HG02973 (cell line): ENCODE data around the gene FAAP24.
"Not testable (repeated sequence)": the region's sequence is repeated elsewhere in the genome, so short reads cannot be mapped to it uniquely, and the experiment has no call there.

Experiments
- ATAC-seq: cut with Tn5 transposase; IDR thresholded peaks from one replicate; pipeline ENCODE4 v1.9.1; 2021; ENCODE audit warnings: moderate library complexity; ENCODE audit not compliant: unreplicated experiment

The FAAP24 gene

GRCh38 chr19:32971715-32972540 lies at the start of gene FAAP24, which contains the start of gene CEP89:
Gene FAAP24, plus strand, starts transcription at chr19:32972242. Its CDS starts 955 bp downstream, at chr19:32973197.
Gene CEP89, minus strand, starts transcription at chr19:32971958. Its CDS starts 84 bp downstream, at chr19:32971874.
- peak; percentile 95 for ATAC-seq

DNA sequence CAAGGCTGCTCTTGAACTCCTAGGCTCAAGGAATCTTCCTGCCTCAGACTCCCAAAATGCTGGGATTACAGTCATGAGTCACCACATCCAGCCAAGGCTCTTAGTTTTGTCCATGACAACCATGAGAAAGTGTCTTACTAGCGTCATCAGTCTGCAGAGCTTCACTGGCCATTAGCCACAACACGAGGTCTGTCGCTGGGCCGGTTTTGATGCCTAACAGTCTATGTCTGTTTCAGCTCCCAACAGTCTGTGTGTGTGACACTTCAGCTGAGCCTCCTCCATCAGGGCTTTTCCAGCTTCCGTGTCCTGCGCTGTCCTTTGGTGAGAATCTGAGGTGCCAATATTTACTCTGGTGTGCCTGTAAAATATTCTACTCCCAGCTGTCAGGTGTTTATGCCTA lies 47.8 kb upstream of the FAAP24 start:
- ATAC-seq = no peak

GRCh38 chr19:32928806-32929205 lies 43.2 kb upstream of the FAAP24 start:
- ATAC-seq = no peak

- ATAC-seq = no peak
Measured at GRCh38 chr19:32930567-32930966, 41.5 kb upstream of the FAAP24 start.

- no peak for ATAC-seq
Measured at GRCh38 chr19:32933571-32933970, 38.5 kb upstream of the FAAP24 start.

DNA sequence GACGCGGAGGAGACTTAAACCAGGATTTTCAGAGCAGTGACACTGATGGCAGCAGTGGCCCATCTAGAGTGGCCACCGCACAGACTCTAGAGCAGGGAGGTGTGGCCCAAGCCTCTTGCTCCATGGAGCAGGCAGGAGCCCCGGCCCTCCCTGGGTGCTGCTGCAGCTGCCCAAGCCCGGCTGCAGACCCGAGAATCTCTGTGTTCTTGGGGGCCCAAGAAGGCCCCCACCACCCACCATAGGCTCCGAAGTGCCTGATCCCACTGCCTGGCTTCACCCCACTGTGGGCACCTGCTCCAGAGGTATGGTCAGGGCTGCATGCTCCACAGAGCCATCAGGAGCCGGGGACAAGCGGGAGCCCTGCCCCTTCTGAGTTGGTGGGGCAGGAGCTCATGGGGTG lies 36.4 kb upstream of the FAAP24 start:
- ATAC-seq = no peak

DNA sequence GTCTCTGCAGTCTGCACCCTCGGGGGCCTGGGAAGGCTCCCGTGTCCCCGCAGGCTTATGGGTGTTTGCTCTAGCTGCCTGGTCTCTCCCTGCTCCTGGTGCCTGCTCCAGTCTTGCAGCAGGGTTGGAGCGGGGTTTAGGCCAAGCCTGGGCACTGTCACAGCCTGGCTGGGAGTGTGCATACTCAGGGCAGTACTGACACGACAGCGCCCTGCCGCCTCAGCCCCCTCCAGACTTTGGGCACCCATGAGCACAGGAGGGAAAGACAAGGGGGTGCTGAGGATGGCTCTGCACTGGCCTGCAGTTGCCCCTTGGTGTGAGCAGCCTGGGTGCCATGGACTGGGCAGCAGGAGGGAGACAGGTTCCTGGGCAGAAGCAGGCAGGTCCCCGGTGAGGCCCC lies 36.0 kb upstream of the FAAP24 start:
- no peak for ATAC-seq

DNA sequence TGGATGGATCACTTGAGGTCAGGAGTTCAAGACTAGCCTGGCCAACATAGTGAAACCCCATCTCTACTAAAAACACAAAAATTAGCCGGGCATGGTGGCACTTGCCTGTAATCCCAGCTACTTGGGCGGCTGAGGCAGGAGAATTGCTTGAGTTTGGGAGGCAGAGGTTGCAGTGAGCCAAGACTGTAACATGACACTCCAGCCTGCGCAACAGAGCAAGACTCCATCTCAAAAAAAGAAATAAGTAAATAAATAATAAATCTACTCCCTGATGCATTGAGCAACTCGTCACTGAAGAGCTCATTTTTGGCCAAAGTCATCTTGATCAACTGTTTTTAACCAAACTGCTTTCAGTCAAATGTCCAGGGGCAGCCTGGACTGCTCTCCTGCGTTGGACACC lies 30.8 kb upstream of the FAAP24 start:
- not testable (repeated sequence) for ATAC-seq

GRCh38 chr19:32945260-32945659 lies 26.8 kb upstream of the FAAP24 start:
- ATAC-seq = no peak

GRCh38 chr19:32966750-32967149 lies 5.3 kb upstream of the FAAP24 start:
- no peak for ATAC-seq

GRCh38 chr19:32969549-32969948 lies 2.5 kb upstream of the FAAP24 start:
- no peak for ATAC-seq

- ATAC-seq = no peak
Measured at GRCh38 chr19:32971012-32971595, 938 bp upstream of the FAAP24 start.

DNA sequence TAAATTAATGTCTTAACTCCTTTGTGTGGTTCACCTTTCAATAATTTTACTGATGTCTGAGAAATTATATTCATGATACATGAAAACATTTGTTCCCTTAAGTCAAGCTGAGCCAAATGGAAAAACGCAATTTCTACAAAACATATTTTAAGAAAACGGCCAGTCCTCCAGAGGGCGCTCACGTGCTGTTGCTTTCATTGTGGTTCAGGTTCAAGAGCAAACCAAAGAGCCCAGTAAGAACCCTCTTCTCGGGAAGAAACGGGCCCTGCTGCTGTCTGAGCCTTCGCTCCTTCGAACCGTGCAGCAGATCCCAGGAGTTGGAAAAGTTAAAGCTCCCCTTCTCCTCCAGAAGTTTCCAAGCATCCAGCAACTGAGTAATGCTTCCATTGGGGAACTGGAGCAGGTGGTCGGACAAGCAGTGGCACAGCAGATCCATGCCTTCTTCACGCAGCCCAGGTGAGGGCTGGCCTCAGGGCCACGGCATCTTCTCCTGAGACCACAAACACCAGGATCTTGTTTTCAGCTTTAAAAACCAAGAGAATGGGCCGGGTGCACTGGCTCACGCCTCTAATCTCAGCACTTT lies 4.3 kb downstream of the FAAP24 start:
- no peak for ATAC-seq

DNA sequence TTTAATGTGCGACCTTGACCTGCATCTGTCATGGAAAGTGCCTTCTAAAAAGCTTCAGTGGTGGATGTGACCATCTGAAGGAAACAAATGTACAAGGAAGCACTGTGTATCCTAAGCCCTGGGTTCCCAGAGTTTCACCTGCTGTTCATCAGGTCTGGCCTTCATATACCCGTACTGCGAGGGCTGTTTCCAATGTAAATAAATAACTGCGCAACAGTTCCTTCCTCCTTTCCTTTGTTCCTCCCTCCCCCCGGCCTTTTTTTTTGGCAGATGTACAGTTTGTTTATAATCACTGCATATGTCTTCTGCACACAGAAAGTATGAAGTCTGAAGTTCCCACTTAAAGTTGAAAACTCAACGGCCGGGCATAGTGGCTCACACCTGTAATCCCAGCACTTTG lies 5.2 kb downstream of the FAAP24 start:
- ATAC-seq = no peak

DNA sequence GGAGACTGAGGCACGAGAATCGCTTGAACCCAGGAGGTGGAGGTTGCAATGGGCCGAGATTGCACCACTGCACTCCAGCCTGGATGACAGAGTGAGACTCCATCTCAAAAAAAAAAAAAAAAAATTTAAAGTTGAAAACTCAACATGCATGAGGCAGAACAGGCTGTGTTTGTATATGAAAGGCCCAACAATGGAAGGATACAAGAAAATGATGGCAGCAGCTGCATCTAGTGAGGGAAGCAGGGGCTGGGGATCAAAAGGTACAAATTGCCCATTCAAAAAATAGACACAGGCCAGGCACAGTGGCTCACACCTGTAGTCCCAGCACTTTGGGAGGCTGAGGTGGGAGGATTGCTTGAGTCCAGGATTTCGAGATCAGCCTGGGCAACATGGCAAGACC lies 5.8 kb downstream of the FAAP24 start:
- ATAC-seq = not testable (repeated sequence)

- not testable (repeated sequence) for ATAC-seq
Measured at GRCh38 chr19:32979807-32980206, 7.8 kb downstream of the FAAP24 start.

- ATAC-seq = not testable (repeated sequence)
Measured at GRCh38 chr19:32982488-32982887, 10.4 kb downstream of the FAAP24 start.

DNA sequence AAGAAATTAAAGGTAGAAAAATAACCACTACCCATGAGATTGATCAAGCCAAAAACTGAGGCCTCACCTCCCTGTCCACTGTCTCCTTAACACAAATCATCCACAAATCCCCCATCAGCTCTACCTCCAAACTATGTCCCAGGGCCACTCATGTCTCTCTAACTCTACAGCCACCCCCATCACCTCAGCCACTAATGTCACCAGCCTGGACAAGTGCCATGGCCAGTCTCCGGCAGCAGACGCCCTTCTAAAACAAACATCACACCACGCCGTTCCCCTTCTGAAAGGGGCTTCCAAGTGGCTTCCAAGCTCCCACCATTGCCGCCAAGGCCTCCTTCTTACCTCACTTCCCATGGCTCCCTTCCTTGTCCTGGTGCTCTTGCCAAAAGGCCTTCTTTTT lies 16.2 kb downstream of the FAAP24 start:
- ATAC-seq = not testable (repeated sequence)

DNA sequence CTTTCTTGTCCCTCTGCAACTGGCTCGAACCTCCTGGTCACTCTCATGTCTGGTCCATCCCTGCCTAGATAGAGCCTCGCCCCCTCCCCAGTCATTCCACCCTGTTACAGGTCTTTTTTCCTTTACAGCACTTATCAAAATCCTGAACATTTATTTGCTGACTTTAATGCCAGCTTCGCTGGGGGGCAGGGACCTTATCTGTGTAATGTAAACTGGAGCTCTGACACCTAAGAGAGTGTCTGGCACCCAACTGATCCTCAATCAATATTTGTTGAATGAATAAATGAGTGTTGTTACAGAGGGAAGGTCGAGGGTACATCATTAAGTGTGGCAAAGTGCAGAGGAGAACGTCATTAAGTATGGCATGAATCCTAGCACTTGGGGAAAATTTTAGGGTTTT lies 16.7 kb downstream of the FAAP24 start:
- ATAC-seq = no peak

GRCh38 chr19:32995966-32996365 lies 23.9 kb downstream of the FAAP24 start:
- ATAC-seq = not testable (repeated sequence)

DNA sequence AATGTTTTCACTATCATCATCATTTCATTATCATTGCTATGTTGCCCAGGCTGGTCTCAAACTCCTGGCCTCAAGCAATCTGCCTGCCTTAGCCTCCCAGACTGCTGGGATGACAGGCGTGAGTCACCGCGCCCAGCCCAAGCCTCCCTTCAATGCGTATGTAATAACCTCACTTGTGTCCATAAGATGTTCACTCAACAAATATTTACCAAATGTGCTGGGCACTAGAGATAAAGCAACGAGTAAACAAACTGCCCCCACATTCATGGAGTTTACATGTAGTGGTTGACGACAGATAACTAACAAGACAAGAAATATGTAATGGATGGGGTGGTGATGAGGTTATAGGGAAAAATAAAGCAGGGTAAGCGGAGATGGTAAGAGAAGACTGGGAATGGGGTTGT lies 25.0 kb downstream of the FAAP24 start:
- ATAC-seq = not testable (repeated sequence)
